Activated CD4-positive, alpha-beta T cell treated with anti-CD3 and anti-CD28 coated beads, Interleukin-10, Interleukin-2, amounts not matched to agents 100 ng/mL and 50 ng/mL, durations not matched to agents 16 hours and 8 hours (primary cell): Measurements from ENCODE around the gene PPP1R3E.
"Not testable (repeated sequence)": the region's sequence is repeated elsewhere in the genome, so short reads cannot be mapped to it uniquely, and the experiment has no call there.

Experiments used
- DNase-seq: peaks from one replicate; pipeline ENCODE4 v3.0.0-alpha.2; 2020

The PPP1R3E gene

DNA sequence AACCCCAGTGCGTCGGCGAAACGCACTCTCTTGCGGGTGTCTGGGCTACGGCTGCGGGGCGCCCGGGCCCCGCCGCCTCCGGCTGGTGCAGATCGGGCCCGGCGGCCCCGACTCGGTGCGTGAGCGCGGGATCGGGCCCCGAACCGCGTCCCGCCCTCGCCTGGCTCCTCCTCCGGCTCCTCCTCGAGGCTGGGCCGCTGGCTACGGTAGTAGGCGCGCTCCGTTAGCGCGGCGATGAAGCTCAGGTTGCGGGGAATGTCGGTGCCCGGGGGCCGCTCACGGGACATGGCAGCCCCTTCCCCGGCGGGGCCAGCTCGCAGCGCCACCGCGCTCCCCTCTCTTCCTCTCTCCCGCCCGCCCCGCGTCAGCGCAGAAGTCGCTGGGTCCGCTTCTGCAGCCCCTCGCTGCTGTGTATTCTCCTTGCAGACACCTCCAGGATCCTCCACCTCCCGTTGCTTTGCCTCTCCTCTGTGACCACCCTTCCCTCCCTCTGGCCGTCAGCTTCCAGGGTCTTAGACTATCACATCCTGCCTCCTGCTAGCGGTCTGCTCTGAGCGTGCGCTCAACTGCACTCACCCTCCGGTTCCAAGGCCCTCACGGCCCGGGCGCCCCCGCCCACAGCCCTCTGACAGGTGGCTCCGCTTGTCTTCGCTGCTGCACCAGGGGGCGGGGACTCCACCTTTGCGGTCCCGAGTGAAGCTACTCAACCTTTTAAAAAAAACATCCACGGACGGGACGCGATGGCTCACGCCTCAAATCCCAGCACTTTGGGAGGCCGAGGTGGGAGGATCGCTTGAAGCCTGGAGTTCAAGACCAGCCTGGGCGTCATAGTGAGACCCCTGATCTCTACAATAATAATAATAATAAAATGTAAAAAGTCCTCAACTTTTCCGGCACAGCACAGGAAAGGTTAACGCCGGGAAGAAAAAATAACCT, at the start of gene PPP1R3E:
PPP1R3E (minus strand) TSS at position 570 of the 936 bp plus-strand sequence; CDS start at position 287, 283 bp downstream.
- DNase-seq = peak; percentile 88

- no peak for DNase-seq
These were observed 49.2 kb upstream of the PPP1R3E start for GRCh38 chr14:23351681-23352505.

GRCh38 chr14:23349156-23349845, 46.6 kb upstream of the PPP1R3E start:
- no peak for DNase-seq

DNA sequence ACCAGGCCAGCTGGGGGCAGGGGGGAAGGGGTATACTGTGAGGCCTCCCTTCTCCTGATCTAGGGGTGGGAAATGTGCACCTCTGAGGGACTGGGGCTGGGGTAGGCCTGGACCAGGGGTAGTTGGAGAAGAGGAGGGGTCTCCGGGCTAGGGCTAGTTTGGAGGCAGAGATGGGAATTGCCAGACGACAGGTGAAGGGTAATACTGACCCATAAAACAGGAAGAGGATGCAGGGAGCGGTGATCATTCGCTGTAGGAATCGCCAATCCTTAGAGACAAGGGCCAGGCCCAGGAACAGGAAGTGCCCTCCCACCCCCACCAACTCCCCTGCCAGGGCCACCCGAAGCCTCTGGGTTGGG, 45.6 kb upstream of the PPP1R3E start:
- no peak for DNase-seq

DNA sequence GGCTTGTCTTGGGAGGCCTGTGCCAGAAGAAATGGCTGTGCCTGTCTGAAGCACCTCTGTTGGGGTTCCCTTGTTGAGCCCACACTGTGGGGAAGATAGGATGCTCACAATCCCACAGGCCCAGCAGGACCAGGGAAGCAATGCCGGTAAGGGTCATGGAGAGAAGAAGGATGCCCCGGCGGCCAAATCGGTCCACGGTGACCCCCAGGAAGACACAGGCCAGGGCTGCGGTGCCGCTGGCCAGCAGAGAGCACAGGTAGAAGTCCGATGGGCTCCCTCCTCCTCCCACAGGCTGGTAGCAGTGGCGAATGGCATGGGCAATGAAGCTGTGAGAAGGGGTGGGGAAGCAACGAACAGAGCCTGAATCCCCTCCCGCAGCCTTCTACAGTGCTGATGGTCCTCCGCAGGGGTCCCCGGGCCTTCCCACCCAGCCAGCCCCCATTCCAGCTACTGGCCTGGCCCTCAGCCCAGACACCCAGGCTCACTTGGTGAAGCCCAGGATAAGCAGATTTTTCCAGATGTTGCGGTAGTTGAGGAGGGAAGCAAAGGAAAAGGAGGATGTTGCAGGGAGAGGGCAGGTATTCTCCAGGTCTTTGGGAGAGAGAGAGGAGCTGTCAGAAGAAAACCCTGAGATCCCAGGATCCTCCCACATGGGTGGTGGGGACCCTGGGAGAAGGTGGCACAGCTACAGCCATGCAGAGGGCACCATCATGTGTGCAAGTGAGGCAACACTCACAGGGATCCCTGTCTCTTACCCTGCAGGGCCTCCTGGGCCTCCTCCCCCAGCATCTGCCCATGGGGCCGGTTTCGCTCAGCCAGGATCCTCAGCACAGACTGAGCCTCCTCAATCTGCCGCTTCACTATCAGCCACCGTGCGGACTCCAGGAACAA, 45.0 kb upstream of the PPP1R3E start:
- no peak for DNase-seq

DNA sequence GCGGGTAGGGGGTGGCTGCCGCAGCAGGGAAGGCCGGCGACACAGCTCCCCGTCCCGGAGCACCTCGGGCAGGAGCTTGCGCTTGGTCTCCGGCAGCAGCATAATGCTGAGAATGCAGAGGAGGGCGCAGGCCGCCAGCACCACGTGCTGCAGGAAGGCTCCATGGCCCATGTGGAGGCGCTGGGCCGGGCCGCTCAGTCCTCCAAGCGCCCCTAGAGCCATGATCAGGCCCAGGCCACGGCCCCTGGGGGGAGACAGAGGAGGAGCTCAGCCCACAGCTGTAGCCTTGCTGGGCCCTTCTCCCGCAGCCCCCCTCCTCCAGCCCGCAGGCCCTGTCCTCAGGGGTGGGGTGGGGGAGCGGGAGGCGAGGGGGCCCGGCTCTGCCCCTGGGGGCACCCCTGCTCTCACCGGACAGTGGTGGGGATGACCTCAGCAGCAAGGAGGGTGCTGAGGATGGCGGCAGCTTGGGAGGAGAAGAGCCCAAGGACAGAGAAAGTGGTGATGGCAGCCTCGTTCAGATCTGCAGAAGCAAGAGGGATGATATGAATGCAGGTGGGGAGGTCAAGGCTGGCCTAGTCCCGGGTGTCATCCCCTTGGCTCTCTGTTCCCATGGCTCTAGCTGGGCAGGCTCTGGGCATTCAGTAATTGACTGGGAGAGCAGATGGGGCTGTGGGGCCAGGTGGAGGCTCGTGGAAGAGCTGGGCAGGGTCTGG, 44.2 kb upstream of the PPP1R3E start:
- DNase-seq = no peak

- no peak for DNase-seq
These were observed 43.5 kb upstream of the PPP1R3E start for GRCh38 chr14:23345987-23346692.

- DNase-seq = no peak
These were observed 41.8 kb upstream of the PPP1R3E start for GRCh38 chr14:23344481-23344880.

- DNase-seq = no peak
These were observed 37.0 kb upstream of the PPP1R3E start for GRCh38 chr14:23339506-23340268.

DNA sequence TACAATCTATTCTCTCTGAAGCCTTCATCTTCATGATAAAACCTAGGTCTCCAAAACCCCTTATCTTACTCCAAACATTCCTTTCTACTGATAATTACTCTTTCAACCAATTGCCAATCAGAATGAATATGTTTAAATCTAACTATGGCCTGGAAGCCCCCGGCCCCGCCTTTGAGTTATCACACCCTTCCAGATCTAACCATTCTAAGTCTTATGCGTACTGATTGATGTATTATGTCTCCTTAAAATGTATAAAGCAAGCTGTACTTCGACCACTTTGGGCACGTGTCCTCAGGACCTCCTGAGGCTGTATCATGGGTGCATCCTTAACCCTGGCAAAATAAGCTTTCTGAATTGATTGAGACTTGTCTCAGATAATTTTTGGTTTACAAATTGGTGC, 33.0 kb upstream of the PPP1R3E start:
- DNase-seq = no peak

DNA sequence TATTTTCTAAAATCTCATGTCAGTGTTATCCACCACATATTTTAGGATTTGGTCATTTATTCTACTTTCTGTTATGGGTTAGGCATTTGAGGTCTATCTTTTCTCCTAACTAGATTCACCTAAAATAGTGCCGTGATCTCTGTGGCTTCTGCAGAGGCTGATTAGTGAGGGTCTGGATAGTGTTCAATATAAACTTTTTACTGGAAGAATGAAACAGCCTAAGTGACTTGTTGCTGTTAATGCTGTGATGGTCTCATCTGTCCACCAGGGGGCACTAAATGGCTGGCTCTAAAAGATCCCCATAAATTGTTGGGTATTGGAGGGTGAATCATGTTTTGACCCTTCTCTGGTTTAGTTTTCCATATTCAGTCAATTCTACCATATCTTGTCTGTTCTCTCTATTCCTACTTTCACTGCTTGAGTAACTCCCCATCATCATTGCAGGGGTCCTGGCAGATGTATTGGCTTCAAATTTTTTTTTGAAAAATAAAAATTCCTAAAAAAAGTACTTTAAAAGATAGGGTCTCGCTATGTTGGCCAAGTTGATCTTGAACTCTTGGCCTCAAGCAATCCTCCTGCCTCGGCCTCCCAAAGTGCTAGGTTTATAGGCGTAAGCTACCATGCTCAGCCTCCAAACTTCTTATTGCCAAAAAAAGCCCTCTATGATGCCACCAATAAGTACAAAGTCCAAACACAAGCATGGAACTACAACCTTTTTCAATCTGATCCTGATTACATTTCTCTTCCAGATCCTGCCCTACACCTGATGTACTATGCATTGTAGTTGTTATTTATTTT, 25.5 kb upstream of the PPP1R3E start:
- peak; percentile 78 for DNase-seq

- DNase-seq = no peak
These were observed 24.1 kb upstream of the PPP1R3E start for GRCh38 chr14:23326491-23327332.

GRCh38 chr14:23325746-23326145, 23.1 kb upstream of the PPP1R3E start:
- not testable (repeated sequence) for DNase-seq

GRCh38 chr14:23324993-23325392, 22.3 kb upstream of the PPP1R3E start:
- DNase-seq = no peak

DNA sequence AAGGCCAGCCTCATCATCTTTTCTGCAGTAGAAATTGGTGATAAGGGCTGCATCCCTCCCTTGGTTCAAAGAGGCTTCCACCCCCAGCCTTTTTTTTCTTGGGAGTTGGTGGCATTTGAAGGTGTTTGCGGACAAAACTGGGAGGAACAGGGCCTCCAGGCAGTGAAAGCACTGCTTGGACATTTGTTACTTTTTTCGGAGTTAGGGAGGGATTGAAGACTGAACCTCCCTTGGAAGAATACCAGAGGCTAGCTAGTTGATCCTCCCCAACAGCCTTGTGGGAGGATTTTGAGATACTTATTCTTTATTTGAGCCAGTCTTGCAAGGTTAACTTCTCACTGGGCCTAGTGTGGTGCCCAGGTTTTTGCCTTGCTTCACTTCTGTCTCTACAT, 21.8 kb upstream of the PPP1R3E start:
- DNase-seq = no peak

DNA sequence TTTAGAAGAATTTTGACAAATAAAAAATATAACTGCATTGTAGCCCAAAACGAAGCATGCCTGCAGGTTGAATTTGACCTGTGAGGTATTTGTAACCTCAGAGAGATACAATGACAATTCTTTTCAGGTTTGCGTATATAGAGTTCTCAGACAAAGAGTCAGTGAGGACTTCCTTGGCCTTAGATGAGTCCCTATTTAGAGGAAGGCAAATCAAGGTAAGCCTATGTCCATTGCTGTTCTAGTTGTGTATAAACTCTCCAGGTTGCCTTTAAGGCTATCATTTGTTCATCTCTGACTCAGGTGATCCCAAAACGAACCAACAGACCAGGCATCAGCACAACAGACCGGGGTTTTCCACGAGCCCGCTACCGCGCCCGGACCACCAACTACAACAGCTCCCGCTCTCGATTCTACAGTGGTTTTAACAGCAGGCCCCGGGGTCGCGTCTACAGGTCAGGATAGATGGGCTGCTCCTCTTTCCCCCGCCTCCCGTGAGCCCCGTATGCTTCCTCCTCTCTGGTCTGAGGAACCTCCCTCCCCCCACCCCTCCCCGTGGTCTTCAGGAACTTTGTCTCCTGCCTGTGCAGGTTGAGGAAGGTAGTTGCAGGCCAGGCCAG, 21.3 kb upstream of the PPP1R3E start:
- DNase-seq = no peak
